HG02884 (cell line): Measurements from ENCODE around the gene TIE1.

Experiments
- ATAC-seq: cut with Tn5 transposase; IDR thresholded peaks from one replicate; pipeline ENCODE4 v1.9.1; 2021; ENCODE audit warnings: mild to moderate bottlenecking, moderate library complexity; ENCODE audit not compliant: unreplicated experiment

TIE1 gene

DNA sequence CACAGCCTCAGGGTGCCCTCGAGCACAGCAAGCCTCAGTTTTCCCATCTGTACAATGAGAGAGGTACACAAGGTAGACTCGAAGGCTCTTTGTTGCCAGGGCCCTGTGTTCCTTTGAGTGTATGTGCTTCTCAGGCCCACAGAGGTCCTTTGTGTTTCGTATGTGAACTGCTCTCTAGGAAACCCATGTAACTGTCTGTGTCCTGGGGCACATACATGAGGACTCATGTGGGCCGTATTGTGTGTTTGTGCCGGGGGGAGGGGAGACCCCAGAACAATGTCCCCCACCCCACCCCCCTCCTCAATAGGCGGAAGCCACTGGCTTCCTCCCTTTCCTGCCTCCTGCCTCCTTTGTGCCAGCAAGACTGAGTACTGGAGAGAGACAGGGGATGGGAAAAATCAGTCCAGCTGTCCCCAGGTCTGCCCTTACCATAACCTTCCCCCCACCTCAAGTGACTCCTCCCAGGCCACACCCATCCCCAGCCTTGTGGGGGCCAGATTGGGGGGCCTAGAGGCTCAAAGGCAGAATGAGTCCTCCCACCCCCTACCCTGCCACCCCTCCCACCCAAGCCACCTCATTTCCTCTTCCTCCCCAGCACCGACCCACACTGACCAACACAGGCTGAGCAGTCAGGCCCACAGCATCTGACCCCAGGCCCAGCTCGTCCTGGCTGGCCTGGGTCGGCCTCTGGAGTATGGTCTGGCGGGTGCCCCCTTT, at the start of gene TIE1:
TIE1 (plus strand) TSS at position 605 of the 717 bp plus-strand sequence; CDS start at position 695, 90 bp downstream.
- no peak for ATAC-seq

GRCh38 chr1:43251024-43251423, 49.8 kb upstream of the TIE1 start:
- ATAC-seq, result no peak

- ATAC-seq, result no peak
These were observed 48.6 kb upstream of the TIE1 start for GRCh38 chr1:43252225-43252624.

DNA sequence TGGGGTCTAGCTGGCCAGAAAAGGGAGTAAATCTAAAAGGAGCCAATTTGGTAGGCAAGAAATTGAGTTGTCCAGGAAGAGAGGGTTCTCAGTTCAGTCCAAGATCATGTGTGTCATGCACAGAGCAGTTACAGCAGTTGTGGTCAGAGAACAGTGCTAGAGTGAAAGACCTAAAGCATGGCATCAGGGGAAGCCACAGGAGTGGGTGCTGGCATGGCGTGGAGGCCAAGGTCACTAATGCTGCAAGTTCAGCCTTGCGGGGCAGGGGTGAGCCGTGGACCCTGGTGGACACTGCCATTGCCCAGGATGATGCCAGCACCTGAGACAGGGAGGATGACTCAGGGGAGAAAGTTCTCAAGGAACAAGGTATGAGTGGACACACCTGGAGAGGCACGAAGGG, 47.6 kb upstream of the TIE1 start:
- no peak for ATAC-seq

GRCh38 chr1:43253876-43254275, 46.9 kb upstream of the TIE1 start:
- no peak for ATAC-seq

GRCh38 chr1:43255438-43256210, 45.2 kb upstream of the TIE1 start:
- no peak for ATAC-seq

- ATAC-seq, result no peak
These were observed 43.9 kb upstream of the TIE1 start for GRCh38 chr1:43256675-43257570.

DNA sequence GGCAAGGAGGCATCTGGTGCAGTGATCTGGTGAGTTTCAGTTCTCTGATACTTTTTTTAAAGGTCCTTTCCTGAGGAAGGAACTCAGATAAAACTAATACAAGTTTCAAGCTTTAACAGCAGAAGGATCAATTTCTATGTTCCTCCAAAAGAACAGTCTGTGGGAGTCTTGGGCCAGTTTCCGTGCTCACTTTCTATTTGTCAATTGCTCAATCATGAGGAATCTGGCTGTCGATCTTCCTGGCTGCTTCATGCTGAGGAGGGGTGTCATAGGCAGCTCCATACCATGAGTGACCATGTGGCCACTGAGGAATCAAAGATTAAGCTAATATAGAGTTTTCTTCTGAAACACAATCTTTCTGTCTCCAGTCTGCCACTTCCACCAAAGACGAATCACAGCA, 42.4 kb upstream of the TIE1 start:
- no peak for ATAC-seq

GRCh38 chr1:43265431-43265830, 35.4 kb upstream of the TIE1 start:
- no peak for ATAC-seq

- no peak for ATAC-seq
These were observed 33.9 kb upstream of the TIE1 start for GRCh38 chr1:43266881-43267280.

- ATAC-seq, result no peak
These were observed 33.4 kb upstream of the TIE1 start for GRCh38 chr1:43267291-43267805.

- ATAC-seq, result no peak
These were observed 32.9 kb upstream of the TIE1 start for GRCh38 chr1:43267818-43268425.

DNA sequence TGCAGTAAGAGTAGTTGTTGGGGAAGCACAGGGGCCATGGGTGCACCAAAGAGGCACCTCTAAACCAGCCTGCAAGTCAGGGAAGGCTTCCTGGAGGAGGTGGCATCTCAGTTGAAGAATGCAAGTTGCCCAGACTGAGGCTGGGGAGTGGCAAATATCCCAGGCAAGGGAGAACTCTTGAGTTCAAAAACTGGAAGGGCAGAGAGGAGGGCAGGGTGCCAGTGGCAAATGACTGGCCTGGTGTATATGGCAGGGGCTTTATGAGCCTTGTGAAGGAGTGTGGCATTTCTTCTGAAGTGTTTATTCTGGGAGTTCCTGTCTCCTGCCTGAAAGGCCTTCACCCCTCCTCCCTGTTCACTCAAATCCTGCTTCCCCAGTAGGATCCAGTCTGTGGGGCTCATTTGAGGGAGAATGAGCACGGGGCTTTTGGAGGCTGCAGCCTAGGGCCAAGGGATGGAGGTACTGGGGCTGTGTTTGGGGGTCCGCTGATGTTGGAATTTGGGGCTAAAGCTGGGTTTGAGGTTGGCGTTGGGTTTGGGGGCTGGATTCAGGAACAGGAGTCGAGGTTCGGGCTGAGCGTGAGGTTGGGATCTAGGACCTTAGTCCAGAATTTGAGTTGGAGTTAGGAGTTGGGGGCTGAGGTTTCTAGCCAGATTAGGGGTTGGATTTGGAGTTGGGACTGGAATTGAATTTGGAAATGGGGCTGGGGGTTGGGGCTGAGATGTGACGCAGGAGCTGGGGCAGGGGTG, 31.0 kb upstream of the TIE1 start, which contains the start of gene TMEM125:
TMEM125 (plus strand) TSS at position 357 of the 749 bp plus-strand sequence. CDS start 2,740 bp downstream, outside the sequence.
- ATAC-seq, result no peak

DNA sequence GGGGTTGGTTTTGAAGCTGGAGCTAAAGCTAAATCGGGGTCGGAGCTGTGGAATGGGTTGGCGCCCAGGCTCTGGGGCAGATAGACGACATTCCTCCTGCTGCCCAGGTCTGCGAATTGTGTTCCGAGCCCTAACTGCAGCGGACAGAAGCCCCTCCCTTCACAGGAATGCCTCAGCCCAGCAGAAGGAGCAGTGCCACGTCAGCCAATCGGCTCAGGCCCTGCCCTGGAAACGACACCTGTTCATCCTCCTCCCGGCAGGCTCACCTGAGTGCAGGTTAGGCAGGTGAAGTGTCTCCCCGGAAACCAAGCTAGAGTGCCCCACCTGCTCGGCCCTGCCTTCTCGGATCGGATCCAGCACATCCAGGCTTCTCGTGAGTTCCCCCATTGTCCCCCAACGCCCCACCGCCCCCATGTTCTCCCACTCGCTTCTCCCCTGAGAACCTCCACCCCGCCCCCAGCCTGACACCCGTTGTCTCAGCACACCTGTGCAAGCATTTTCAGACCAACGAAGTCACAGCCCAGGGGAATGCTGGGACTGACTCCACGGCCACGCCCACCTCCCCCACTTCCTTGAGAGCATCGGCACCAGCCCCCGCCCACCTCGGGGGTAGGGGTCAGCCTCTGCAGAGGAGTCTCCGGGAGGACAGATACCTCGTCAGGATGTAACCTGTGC, 30.2 kb upstream of the TIE1 start:
- no peak for ATAC-seq

GRCh38 chr1:43271186-43272118, 29.3 kb upstream of the TIE1 start:
- ATAC-seq, result no peak

- ATAC-seq, result no peak
These were observed 28.6 kb upstream of the TIE1 start for GRCh38 chr1:43272161-43272560.

GRCh38 chr1:43272576-43273571, 27.9 kb upstream of the TIE1 start:
- no peak for ATAC-seq
